Fibroblast of mammary gland (primary cell): ENCODE measurements around the gene CRYGB.

ENCODE experiments used
- DNase-seq: peaks from one replicate; pipeline ENCODE4 v3.0.0-alpha.2; 2010; ENCODE audit warnings: low read depth
- H3K4me3 ChIP-seq: 2 replicates; pipeline ENCODE4 v1.5.1; 2011; ENCODE audit warnings: low read depth, mild to moderate bottlenecking, low read length, moderate library complexity; ENCODE audit not compliant: control insufficient read depth
- TF ChIP-seq, protein P1 (sequence below): conservative IDR thresholded peaks from 2 replicates; pipeline ENCODE4 v1.5.1; 2011; ENCODE audit warnings: low read depth, low read length, inconsistent platforms; ENCODE audit not compliant: control insufficient read depth, insufficient read depth

CRYGB gene

GRCh38 chr2:208175069-208175839, 29.3 kb upstream of the CRYGB start:
- TF ChIP-seq, protein P1, sequence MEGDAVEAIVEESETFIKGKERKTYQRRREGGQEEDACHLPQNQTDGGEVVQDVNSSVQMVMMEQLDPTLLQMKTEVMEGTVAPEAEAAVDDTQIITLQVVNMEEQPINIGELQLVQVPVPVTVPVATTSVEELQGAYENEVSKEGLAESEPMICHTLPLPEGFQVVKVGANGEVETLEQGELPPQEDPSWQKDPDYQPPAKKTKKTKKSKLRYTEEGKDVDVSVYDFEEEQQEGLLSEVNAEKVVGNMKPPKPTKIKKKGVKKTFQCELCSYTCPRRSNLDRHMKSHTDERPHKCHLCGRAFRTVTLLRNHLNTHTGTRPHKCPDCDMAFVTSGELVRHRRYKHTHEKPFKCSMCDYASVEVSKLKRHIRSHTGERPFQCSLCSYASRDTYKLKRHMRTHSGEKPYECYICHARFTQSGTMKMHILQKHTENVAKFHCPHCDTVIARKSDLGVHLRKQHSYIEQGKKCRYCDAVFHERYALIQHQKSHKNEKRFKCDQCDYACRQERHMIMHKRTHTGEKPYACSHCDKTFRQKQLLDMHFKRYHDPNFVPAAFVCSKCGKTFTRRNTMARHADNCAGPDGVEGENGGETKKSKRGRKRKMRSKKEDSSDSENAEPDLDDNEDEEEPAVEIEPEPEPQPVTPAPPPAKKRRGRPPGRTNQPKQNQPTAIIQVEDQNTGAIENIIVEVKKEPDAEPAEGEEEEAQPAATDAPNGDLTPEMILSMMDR: peak; percentile 96
- H3K4me3 ChIP-seq: no peak overlapping the region
- peak; percentile 79 for DNase-seq

GRCh38 chr2:208174144-208174543, 28.2 kb upstream of the CRYGB start:
- H3K4me3 ChIP-seq: no peak overlapping the region
- no peak for DNase-seq
- TF ChIP-seq, protein P1: no peak

- TF ChIP-seq, protein P1: no peak
- H3K4me3 ChIP-seq: no peak overlapping the region
- DNase-seq: no peak
Measured at GRCh38 chr2:208172125-208172524, 26.2 kb upstream of the CRYGB start.

- DNase-seq: no peak
- H3K4me3 ChIP-seq: no peak overlapping the region
- TF ChIP-seq, protein P1: no peak
Measured at GRCh38 chr2:208164951-208165755, 19.2 kb upstream of the CRYGB start.

GRCh38 chr2:208163489-208163888, 17.5 kb upstream of the CRYGB start, which contains the start of gene CRYGA:
CRYGA (minus strand) TSS chr2:208163589; CDS start chr2:208163556, 33 bp downstream.
- no peak for DNase-seq
- no peak within 1 kb of the TSS for H3K4me3 ChIP-seq
- TF ChIP-seq, protein P1: no peak

DNA sequence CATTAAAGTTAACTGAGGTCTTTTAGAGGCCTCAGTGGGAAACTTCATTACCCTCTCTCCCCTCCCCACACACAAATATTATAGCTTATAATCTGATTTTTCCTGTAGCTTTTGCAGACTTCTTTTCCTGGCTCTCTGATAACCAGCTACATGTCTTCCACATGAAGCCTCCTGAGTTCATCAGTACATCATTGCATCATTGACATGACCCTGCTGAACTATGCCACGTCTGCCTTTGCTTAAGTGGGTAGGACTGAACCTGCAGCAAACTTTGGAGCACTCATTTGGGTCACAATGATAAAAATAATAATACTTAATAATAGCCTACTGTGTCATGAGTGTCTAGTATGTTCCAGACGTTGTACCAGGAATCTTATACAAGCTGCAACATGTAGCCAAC, 10.5 kb upstream of the CRYGB start:
- H3K4me3 ChIP-seq: no peak overlapping the region
- TF ChIP-seq, protein P1: no peak
- no peak for DNase-seq
